Trophoblast cell (in vitro differentiated cells and primary cell): ENCODE measurements around the gene KRTAP3-2.

ENCODE experiments used
- DNase-seq, 2 donors: peaks; one replicate each; pipeline ENCODE4 v3.0.0-alpha.2; 2016
- H2AFZ ChIP-seq: 2 replicates; pipeline ENCODE4 v1.6.1; 2013; ENCODE audit warnings: low read length, moderate library complexity, mild to moderate bottlenecking; ENCODE audit not compliant: insufficient read depth, poor library complexity
- H2AK5ac ChIP-seq: 2 replicates; pipeline ENCODE4 v1.6.1; 2013; ENCODE audit warnings: mild to moderate bottlenecking, low read length
- H2BK120ac ChIP-seq: 2 replicates; pipeline ENCODE4 v1.6.1; 2013; ENCODE audit warnings: low read length, mild to moderate bottlenecking, moderate library complexity; ENCODE audit not compliant: insufficient read depth, poor library complexity
- H2BK12ac ChIP-seq: 2 replicates; pipeline ENCODE4 v1.6.1; 2013; ENCODE audit warnings: mild to moderate bottlenecking, low read length, moderate library complexity
- H2BK5ac ChIP-seq: 2 replicates; pipeline ENCODE4 v1.6.1; 2013; ENCODE audit warnings: low read length, low read depth, moderate library complexity, mild to moderate bottlenecking; ENCODE audit not compliant: poor library complexity
- H3K14ac ChIP-seq: 2 replicates; pipeline ENCODE4 v1.6.1; 2013; ENCODE audit warnings: mild to moderate bottlenecking, low read length
- H3K18ac ChIP-seq: 2 replicates; pipeline ENCODE4 v1.6.1; 2013; ENCODE audit warnings: mild to moderate bottlenecking, low read length
- H3K23ac ChIP-seq: 2 replicates; pipeline ENCODE4 v1.6.1; 2013; ENCODE audit warnings: low read length
- H3K27ac ChIP-seq: 2 replicates; pipeline ENCODE4 v1.5.1; 2013; ENCODE audit warnings: low read depth, mild to moderate bottlenecking, inconsistent platforms, low read length, moderate library complexity
- H3K27me3 ChIP-seq: 2 replicates; pipeline ENCODE4 v1.6.1; 2013; ENCODE audit warnings: inconsistent platforms, mild to moderate bottlenecking, low read length, moderate library complexity; ENCODE audit not compliant: insufficient read depth
- H3K36me3 ChIP-seq, 2 experiments: 1 replicate in 1 of 2; 2 replicates in 1 of 2; pipeline ENCODE4 v1.6.1; 2013; ENCODE audit warnings: low read length in 2 of 2, mild to moderate bottlenecking in 2 of 2, moderate library complexity in 1 of 2; ENCODE audit not compliant: insufficient read depth in 2 of 2, control insufficient read depth in 1 of 2
- H3K4ac ChIP-seq: 2 replicates; pipeline ENCODE4 v1.6.1; 2013; ENCODE audit warnings: low read depth, mild to moderate bottlenecking, low read length, moderate library complexity
- H3K4me1 ChIP-seq, 2 experiments: 1 replicate in 1 of 2; 2 replicates in 1 of 2; pipeline ENCODE4 v1.6.1; 2013; ENCODE audit warnings: low read length in 2 of 2, mild to moderate bottlenecking in 2 of 2, moderate library complexity in 1 of 2; ENCODE audit not compliant: insufficient read depth in 2 of 2, control insufficient read depth in 1 of 2
- H3K4me2 ChIP-seq: 2 replicates; pipeline ENCODE4 v1.6.1; 2013; ENCODE audit warnings: inconsistent platforms, mild to moderate bottlenecking, low read length, moderate library complexity
- H3K4me3 ChIP-seq: 2 replicates; pipeline ENCODE4 v1.5.1; 2013; ENCODE audit warnings: mild to moderate bottlenecking, low read depth, low read length, inconsistent platforms
- H3K79me1 ChIP-seq: one replicate; pipeline ENCODE4 v1.6.1; 2013; ENCODE audit warnings: low read length
- H3K79me2 ChIP-seq: 2 replicates; pipeline ENCODE4 v1.6.1; 2013; ENCODE audit warnings: low read length, mild to moderate bottlenecking; ENCODE audit not compliant: control insufficient read depth, insufficient read depth, poor library complexity
- H3K9ac ChIP-seq: 2 replicates; pipeline ENCODE4 v1.6.1; 2013; ENCODE audit warnings: mild to moderate bottlenecking, low read length
- H3K9me3 ChIP-seq: 2 replicates; pipeline ENCODE4 v1.6.1; 2013; ENCODE audit warnings: low read depth, mild to moderate bottlenecking, control low read depth, inconsistent platforms, low read length; ENCODE audit not compliant: insufficient read depth
- H4K12ac ChIP-seq: 2 replicates; pipeline ENCODE4 v1.6.1; 2013; ENCODE audit warnings: low read depth, mild to moderate bottlenecking, low read length, moderate library complexity
- H4K8ac ChIP-seq: 2 replicates; pipeline ENCODE4 v1.6.1; 2013; ENCODE audit warnings: low read depth, mild to moderate bottlenecking, low read length, moderate library complexity
- H4K91ac ChIP-seq: one replicate; pipeline ENCODE4 v1.6.1; 2013; ENCODE audit warnings: low read depth, mild to moderate bottlenecking, low read length, moderate library complexity
- WGBS: extraction: QIAGEN DNeasy Blood & Tissue Kit; methylation state at CpG from one replicate; pipeline ENCODE4 v1.1.7; 2013; ENCODE audit warnings: missing lambda C conversion rate; ENCODE audit not compliant: insufficient read length, insufficient coverage; ENCODE audit errors: extremely low coverage; 5-methylcytosine and 5-hydroxymethylcytosine counted together

Gene KRTAP3-2

GRCh38 chr17:40956401-40957254 lies 43.1 kb downstream of the KRTAP3-2 start:
- no peak overlapping the region for H3K23ac ChIP-seq
- no peak overlapping the region for H2AFZ ChIP-seq
- no peak overlapping the region for H4K12ac ChIP-seq
- H3K27ac ChIP-seq: no peak overlapping the region
- H3K79me1 ChIP-seq: peaks cover 8% of the 10 kb centered on the region
- DNase-seq: peak; percentile 32 to 76
- no peak overlapping the region for H2BK120ac ChIP-seq
- H3K79me2 ChIP-seq: no peaks in the 10 kb centered on the region
- H3K9me3 ChIP-seq: no peaks in the 10 kb centered on the region
- no peaks in the 10 kb centered on the region for H3K36me3 ChIP-seq
- no peak overlapping the region for H4K8ac ChIP-seq
- no peak overlapping the region for H2BK12ac ChIP-seq
- H3K4me2 ChIP-seq: peak overlapping the region; percentile 29
- H3K9ac ChIP-seq: no peak overlapping the region
- H3K4me3 ChIP-seq: no peak overlapping the region
- no peak overlapping the region for H3K14ac ChIP-seq
- no peak overlapping the region for H2AK5ac ChIP-seq
- no peak overlapping the region for H4K91ac ChIP-seq
- H3K27me3 ChIP-seq: no peaks in the 10 kb centered on the region
- no peak overlapping the region for H2BK5ac ChIP-seq
- H3K4ac ChIP-seq: no peak overlapping the region
- H3K4me1 ChIP-seq: peaks cover 7 to 14% of the 10 kb centered on the region in 2 experiments
- H3K18ac ChIP-seq: no peak overlapping the region
- no CpG with 5 or more reads among the region's 8 CpGs for WGBS

GRCh38 chr17:40953881-40954280 lies 45.8 kb downstream of the KRTAP3-2 start:
- no peak overlapping the region for H3K4me3 ChIP-seq
- no peak overlapping the region for H4K91ac ChIP-seq
- H4K8ac ChIP-seq: no peak overlapping the region
- H4K12ac ChIP-seq: no peak overlapping the region
- H3K4me2 ChIP-seq: no peak overlapping the region
- no peak overlapping the region for H3K23ac ChIP-seq
- peaks cover 8% of the 10 kb centered on the region for H3K79me1 ChIP-seq
- no peak overlapping the region for H3K14ac ChIP-seq
- no peak overlapping the region for H2BK120ac ChIP-seq
- no CpG with 5 or more reads among the region's 2 CpGs for WGBS
- H3K27ac ChIP-seq: no peak overlapping the region
- DNase-seq: peak; percentile 77 to 99
- H3K79me2 ChIP-seq: no peaks in the 10 kb centered on the region
- no peak overlapping the region for H2BK5ac ChIP-seq
- H3K4ac ChIP-seq: no peak overlapping the region
- no peaks in the 10 kb centered on the region for H3K27me3 ChIP-seq
- peaks cover 7 to 9% of the 10 kb centered on the region in 2 experiments for H3K4me1 ChIP-seq
- no peak overlapping the region for H2AK5ac ChIP-seq
- H2AFZ ChIP-seq: no peak overlapping the region
- H3K9ac ChIP-seq: no peak overlapping the region
- no peaks in the 10 kb centered on the region for H3K9me3 ChIP-seq
- no peak overlapping the region for H2BK12ac ChIP-seq
- no peaks in the 10 kb centered on the region for H3K36me3 ChIP-seq
- H3K18ac ChIP-seq: no peak overlapping the region

DNA sequence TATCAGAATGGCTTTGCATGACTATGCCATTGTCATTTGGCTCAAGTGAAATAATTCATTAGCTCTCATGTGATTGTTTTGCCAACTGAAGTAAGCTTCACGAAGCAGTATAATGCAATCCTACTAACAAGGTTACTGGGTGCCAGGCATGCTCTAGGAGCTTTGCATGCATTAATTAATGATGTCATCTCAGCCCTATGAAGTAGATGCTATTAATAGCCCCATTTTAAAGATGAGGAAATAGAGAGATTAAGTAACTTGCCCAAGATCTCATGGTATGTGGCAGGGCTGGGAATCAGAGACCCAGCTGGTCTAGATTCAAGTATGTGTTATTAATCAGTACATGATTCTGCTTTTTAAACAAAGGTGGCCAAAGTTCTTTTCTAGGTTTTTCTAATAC lies 47.0 kb downstream of the KRTAP3-2 start:
- Histone ChIP-seq H4K12ac (no peak overlapping the region), H4K8ac (no peak overlapping the region), H3K79me1 (peaks cover 4% of the 10 kb centered on the region), H2AK5ac (no peak overlapping the region), H2AFZ (no peak overlapping the region), H2BK12ac (no peak overlapping the region), H3K4ac (no peak overlapping the region), H4K91ac (no peak overlapping the region), H2BK5ac (no peak overlapping the region), H3K4me3 (no peak overlapping the region), H3K23ac (no peak overlapping the region), H3K79me2 (no peaks in the 10 kb centered on the region), H3K36me3 (no peaks in the 10 kb centered on the region), H3K9ac (no peak overlapping the region), H3K27me3 (no peaks in the 10 kb centered on the region), H3K4me2 (no peak overlapping the region), H2BK120ac (no peak overlapping the region), H3K18ac (no peak overlapping the region), H3K14ac (no peak overlapping the region), H3K27ac (no peak overlapping the region), H3K4me1 (peaks cover 3 to 5% of the 10 kb centered on the region in 2 experiments), H3K9me3 (no peaks in the 10 kb centered on the region)
- peak; percentile 33 to 86 for DNase-seq
- no CpG with 5 or more reads among the region's 1 CpG for WGBS

DNA sequence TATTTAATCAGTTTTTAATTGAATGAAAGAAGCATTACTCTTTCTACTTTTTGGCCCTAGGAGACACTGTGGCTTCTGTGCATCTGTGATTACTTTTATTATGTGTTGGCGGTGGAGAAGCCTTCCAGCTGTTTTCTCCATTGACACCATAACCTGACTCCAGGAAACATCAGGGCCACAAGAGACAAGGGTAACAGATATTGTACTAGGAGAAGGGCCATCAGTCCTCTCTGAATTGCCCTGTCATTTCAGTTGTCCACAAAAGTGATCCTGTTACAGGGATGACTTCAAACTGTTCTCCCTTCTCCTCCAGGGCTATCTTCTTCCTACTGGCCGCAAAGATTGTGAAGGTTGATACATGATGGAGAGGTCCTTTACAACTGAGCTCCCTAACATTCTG lies 47.6 kb downstream of the KRTAP3-2 start:
- Histone ChIP-seq H2BK5ac (no peak overlapping the region), H3K9ac (no peak overlapping the region), H3K4ac (no peak overlapping the region), H3K79me1 (peaks cover 4% of the 10 kb centered on the region), H2BK12ac (no peak overlapping the region), H3K4me3 (no peak overlapping the region), H3K9me3 (no peaks in the 10 kb centered on the region), H3K79me2 (no peaks in the 10 kb centered on the region), H4K91ac (no peak overlapping the region), H3K27me3 (no peaks in the 10 kb centered on the region), H3K4me2 (no peak overlapping the region), H2AK5ac (no peak overlapping the region), H3K18ac (no peak overlapping the region), H3K4me1 (peaks cover 3 to 5% of the 10 kb centered on the region in 2 experiments), H3K14ac (no peak overlapping the region), H4K12ac (no peak overlapping the region), H4K8ac (no peak overlapping the region), H3K36me3 (no peaks in the 10 kb centered on the region), H3K23ac (no peak overlapping the region), H2BK120ac (no peak overlapping the region), H3K27ac (no peak overlapping the region), H2AFZ (no peak overlapping the region)
- no peak for DNase-seq
- no CpG with 5 or more reads among the region's 2 CpGs for WGBS
